Hematopoietic multipotent progenitor cell treated with erythropoietin and hydrocortisone succinate and interleukin-3 and kit ligand, for 15 days (in vitro differentiated cells): ENCODE measurements around the gene UGT1A8.
"Not testable (repeated sequence)": the region's sequence is repeated elsewhere in the genome, so short reads cannot be mapped to it uniquely, and the experiment has no call there.

Source experiments
- DNase-seq: peaks from one replicate; pipeline ENCODE4 v3.0.0-alpha.2; 2015; ENCODE audit warnings: low spot score

UGT1A8 gene

DNA sequence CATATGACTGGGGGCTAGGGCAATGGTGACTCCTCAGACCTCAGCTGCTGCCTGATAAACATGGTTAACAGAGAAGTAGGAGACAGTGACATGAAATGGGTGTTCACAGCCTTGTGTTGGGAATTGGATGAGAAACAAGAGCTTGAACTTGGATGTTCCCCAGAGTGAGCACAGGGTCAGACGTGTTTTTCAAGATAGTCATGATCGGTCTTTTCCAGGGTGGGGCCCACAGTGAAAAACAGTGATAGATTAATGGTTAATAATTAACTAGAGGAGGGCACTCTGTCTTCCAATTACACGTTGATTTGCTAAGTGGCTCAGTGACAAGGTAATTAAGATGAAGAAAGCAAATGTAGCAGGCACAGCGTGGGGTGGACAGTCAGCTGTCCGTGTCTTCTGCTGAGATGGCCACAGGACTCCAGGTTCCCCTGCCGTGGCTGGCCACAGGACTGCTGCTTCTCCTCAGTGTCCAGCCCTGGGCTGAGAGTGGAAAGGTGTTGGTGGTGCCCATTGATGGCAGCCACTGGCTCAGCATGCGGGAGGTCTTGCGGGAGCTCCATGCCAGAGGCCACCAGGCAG, 111.4 kb downstream of the UGT1A8 start, which contains the start of gene UGT1A3:
Gene UGT1A3, plus strand, starts transcription at position 320 of the 579 bp plus-strand sequence. Its CDS starts 85 bp downstream, at position 405.
- no peak for DNase-seq

GRCh38 chr2:233736868-233737653, 119.6 kb downstream of the UGT1A8 start:
- DNase-seq: not testable (repeated sequence)

GRCh38 chr2:233740870-233741269, 123.4 kb downstream of the UGT1A8 start:
- no peak for DNase-seq

DNA sequence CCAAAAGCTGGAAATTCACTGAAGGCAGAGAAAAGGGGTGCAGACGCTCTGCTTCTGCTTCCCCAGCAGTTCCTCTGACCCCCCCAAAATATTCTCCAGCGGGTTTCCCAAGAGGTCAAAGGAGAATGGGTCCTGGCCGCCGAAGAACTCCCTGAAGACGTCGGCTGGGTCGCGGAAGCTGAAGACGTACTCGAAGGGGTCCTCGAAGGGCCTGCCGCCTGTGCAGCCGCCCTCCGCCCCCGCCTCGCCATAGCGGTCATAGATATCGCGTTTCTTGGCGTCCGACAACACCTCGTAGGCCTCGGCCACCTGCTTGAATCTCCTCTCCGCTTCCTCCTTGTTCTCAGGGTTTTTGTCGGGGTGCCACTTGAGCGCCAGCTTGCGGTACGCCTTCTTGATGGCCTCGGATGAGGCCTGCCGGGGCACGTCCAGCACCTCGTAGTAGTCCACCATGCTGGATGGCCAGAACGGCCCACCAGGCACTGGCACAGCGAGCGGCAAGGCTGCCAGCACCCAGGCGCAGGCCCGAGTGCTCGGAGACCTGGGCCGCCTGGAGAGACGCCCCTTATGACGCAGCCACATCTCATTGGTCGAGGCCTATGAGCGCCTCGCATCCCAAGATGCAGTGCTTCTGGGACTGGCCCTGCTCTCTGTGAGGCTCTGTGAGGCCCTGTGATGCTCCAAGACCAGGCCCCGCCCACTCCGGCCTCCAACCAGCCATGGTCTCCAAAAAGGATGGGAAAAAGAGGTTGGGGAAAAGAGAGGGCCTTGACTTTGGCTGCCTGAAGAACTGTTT, 126.2 kb downstream of the UGT1A8 start:
- DNase-seq: no peak

- DNase-seq: no peak
Observed at GRCh38 chr2:233745073-233745755, 127.8 kb downstream of the UGT1A8 start.

DNA sequence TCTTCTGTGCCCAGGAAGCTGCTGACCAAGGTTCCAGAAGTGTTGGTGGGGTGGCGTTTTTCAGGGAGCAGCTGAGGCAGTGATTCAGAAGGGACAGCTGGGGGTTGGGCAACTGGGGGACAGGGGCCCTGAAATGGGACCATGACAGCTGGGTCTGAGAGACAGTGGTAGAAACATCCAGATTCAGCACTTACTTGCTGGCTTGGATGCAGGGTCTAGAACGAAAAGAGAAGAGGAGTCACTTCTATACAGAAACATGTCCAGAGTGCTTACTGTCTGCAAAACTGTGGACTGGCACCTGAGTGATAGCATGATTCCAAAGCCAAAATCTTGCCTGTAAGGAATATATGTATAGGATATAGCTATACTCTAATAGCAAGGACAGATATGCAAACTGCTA, 128.4 kb downstream of the UGT1A8 start:
- not testable (repeated sequence) for DNase-seq

GRCh38 chr2:233746475-233747282, 129.2 kb downstream of the UGT1A8 start:
- DNase-seq: no peak

- DNase-seq: no peak
Observed at GRCh38 chr2:233747283-233747544, 129.8 kb downstream of the UGT1A8 start.

- DNase-seq: not testable (repeated sequence)
Observed at GRCh38 chr2:233750689-233751088, 133.3 kb downstream of the UGT1A8 start.

DNA sequence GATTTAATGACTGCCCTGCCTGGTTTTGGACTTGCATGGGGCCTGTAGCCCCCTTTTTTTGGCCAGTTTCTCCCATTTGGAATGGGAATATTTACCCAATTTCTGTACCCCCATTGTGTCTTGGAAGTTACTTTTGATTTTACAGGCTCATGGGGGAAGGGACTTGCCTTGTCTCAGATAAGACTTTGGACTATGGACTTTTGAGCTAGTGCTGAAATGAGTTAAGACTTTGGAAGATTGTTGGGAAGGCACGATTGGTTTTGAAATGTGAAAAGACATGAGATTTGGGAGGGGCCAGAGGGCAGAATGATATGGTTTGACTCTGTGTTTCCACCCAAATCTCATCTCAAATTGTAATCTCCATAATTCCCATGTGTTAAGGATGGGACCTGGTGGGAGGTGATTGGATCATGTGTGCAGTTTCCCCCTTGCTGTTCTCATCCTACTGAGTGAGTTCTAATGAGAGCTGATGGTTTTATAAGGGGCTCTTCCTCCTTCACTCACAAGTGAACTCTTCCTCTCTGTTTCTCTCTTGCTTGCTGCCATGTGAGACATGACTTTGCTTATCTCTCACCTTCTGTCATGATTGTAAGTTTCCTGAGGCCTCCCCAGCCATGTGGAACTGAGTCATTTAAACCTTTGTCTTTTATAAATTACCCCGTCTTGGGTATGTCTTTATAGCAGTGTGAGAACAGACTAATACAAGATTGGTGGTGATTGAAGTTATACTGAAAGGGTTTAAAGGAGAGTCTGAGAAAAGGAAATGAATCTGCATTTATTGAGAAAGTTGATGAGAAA, 134.0 kb downstream of the UGT1A8 start:
- DNase-seq: not testable (repeated sequence)

GRCh38 chr2:233754872-233755611, 137.6 kb downstream of the UGT1A8 start:
- DNase-seq: no peak

DNA sequence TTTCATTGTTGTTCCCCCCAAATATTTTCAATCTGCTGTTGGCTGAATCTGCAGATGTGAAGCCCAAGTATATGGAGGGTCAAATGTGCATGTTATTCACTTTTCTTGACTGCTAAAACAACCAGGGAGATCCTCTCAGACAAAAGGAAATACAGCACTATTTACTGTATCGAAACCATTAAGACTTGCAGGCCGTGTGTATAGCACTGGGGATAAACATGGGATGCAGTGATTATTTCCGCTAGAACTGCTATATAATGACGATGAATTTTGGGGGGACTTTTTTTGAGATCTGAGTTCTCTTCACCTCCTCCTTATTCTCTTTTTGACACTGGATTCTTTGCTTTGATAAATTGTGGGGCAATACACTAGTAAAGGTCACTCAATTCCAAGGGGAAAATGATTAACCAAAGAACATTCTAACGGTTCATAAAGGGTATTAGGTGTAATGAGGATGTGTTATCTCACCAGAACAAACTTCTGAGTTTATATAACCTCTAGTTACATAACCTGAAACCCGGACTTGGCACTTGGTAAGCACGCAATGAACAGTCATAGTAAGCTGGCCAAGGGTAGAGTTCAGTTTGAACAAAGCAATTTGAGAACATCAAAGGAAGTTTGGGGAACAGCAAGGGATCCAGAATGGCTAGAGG, 139.1 kb downstream of the UGT1A8 start:
- DNase-seq: no peak

- no peak for DNase-seq
Observed at GRCh38 chr2:233758141-233758540, 140.7 kb downstream of the UGT1A8 start.

GRCh38 chr2:233758849-233759248, 141.4 kb downstream of the UGT1A8 start:
- no peak for DNase-seq

GRCh38 chr2:233760043-233760442, 142.6 kb downstream of the UGT1A8 start, which contains the start of gene UGT1A1:
Gene UGT1A1, plus strand, starts transcription at chr2:233760270. Its CDS starts 18 bp downstream, at chr2:233760288.
- no peak for DNase-seq

- no peak for DNase-seq
Observed at GRCh38 chr2:233761040-233761769, 143.8 kb downstream of the UGT1A8 start.

- no peak for DNase-seq
Observed at GRCh38 chr2:233764264-233764663, 146.8 kb downstream of the UGT1A8 start.

DNA sequence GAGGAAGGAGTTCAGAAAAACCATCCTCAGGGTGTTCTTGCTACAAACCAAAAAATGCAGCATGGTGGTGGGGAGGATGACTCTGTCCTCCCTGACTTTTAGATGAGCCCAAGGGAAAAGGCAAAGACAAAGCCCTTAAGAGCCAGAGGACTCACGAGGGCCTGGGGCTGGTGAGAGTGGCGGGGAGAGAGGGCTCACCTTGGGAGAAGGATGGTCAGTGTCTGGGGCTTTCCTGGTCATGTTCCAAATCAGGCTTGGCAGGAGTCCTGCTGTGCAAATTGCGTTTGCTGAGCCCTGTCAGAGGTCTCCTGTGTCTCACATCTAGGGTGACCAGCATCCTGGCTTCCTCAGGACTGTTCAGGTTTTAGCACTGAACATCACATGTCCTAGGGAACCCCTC, 147.3 kb downstream of the UGT1A8 start:
- no peak for DNase-seq

- no peak for DNase-seq
Observed at GRCh38 chr2:233766416-233766815, 149.0 kb downstream of the UGT1A8 start.
